Ascending aorta (tissue), 2 donors: ENCODE results near the gene NSRP1. TPM values are rescaled to one million over a fixed set of nuclear protein-coding genes. Genes with fewer than 3 reads are reported as not detected.

ENCODE experiments used
- DNase-seq, 2 donors: peaks; one replicate each; pipeline ENCODE4 v3.0.0-alpha.2; 2019; ENCODE audit warnings: low spot score in 2 of 2
- H3K27ac ChIP-seq, 2 donors: fragments of 200-600 bp; sonication (generic); one replicate each; pipeline ENCODE4 v1.5.1; 2016 to 2017; ENCODE audit warnings: mild to moderate bottlenecking in 1 of 2
- H3K27me3 ChIP-seq: fragments of 200-600 bp; sonication (generic); one replicate; pipeline ENCODE4 v1.5.1; 2017
- H3K36me3 ChIP-seq, 2 donors: fragments of 200-600 bp; sonication (generic); one replicate each; pipeline ENCODE4 v1.5.1; 2016
- H3K4me1 ChIP-seq, 2 donors: fragments of 200-600 bp; sonication (generic); one replicate each; pipeline ENCODE4 v1.5.1; 2016 to 2017; ENCODE audit warnings: mild to moderate bottlenecking in 1 of 2
- H3K4me3 ChIP-seq, 2 donors: fragments of 200-600 bp; sonication (generic); one replicate each; pipeline ENCODE4 v1.5.1; 2016 to 2017; ENCODE audit warnings: mild to moderate bottlenecking in 1 of 2
- H3K9me3 ChIP-seq, 2 donors: fragments of 200-600 bp; sonication (generic); one replicate each; pipeline ENCODE4 v1.5.1; 2016
- CTCF ChIP-seq, 3 experiments: fragments of 200-600 bp in 2 of 3; fragments of 450-650 bp in 1 of 3; sonication (generic) in 2 of 3; IDR thresholded peaks; one replicate each; pipeline ENCODE4 v1.5.1; 2016 to 2019; ENCODE audit warnings: antibody characterized with exemption in 3 of 3, mild to moderate bottlenecking in 1 of 3, moderate library complexity in 1 of 3
- intact Hi-C: fragments of 100-400 bp; cut with DNase I; formaldehyde crosslinking; loops from one replicate; pipeline ENCODE4 v1.15.1; 2023
- total RNA-seq: library from RNA; depleted of rRNA; stranded (reverse); fragments of >200 nt; gene quantifications from one replicate; pipeline ENCODE4 v1.1.0, GENCODE V29; 2016

NSRP1 gene
- total RNA-seq, 1 donor from 2014 or later = 5.1 TPM

- peaks cover 0 to 11% of the 10 kb centered on the region in 2 donors for H3K9me3 ChIP-seq
- intact Hi-C loops = no loop called here
- DNase-seq = no peak
- no peaks in the 10 kb centered on the region for H3K4me1 ChIP-seq
- H3K36me3 ChIP-seq = peaks cover 7 to 11% of the 10 kb centered on the region in 2 donors
- no peak overlapping the region for H3K27ac ChIP-seq
- TF ChIP-seq CTCF (IDR thresholded peaks at IDR 0.05) = no peak
- H3K4me3 ChIP-seq = no peak overlapping the region
- no peaks in the 10 kb centered on the region for H3K27me3 ChIP-seq
Measured at GRCh38 chr17:30160419-30161172, 44.0 kb downstream of the NSRP1 start.

- intact Hi-C loops = no loop called here
- Histone ChIP-seq H3K27ac (no peak overlapping the region), H3K4me3 (no peak overlapping the region), H3K9me3 (peaks cover 0 to 11% of the 10 kb centered on the region in 2 donors), H3K4me1 (no peaks in the 10 kb centered on the region), H3K36me3 (peaks cover 7 to 11% of the 10 kb centered on the region in 2 donors), H3K27me3 (no peaks in the 10 kb centered on the region)
- no peak for TF ChIP-seq CTCF (IDR thresholded peaks at IDR 0.05)
- no peak for DNase-seq
Measured at GRCh38 chr17:30161601-30162000, 45.0 kb downstream of the NSRP1 start.

GRCh38 chr17:30164531-30164930, 47.9 kb downstream of the NSRP1 start:
- Histone ChIP-seq H3K27ac (no peak overlapping the region), H3K4me1 (no peaks in the 10 kb centered on the region), H3K4me3 (no peak overlapping the region), H3K36me3 (peaks cover 3 to 6% of the 10 kb centered on the region in 2 donors), H3K27me3 (no peaks in the 10 kb centered on the region), H3K9me3 (peaks cover 0 to 2% of the 10 kb centered on the region in 2 donors)
- DNase-seq = no peak
- intact Hi-C loops = no loop called here
- TF ChIP-seq CTCF (IDR thresholded peaks at IDR 0.05) = no peak

- Histone ChIP-seq H3K4me3 (no peak overlapping the region), H3K9me3 (no peaks in the 10 kb centered on the region), H3K27ac (no peak overlapping the region), H3K27me3 (no peaks in the 10 kb centered on the region), H3K4me1 (no peaks in the 10 kb centered on the region), H3K36me3 (peaks cover 0 to 3% of the 10 kb centered on the region in 2 donors)
- DNase-seq = no peak
- no peak for TF ChIP-seq CTCF (IDR thresholded peaks at IDR 0.05)
- intact Hi-C loops = no loop called here
Measured at GRCh38 chr17:30165147-30165546, 48.5 kb downstream of the NSRP1 start.

GRCh38 chr17:30165960-30166359, 49.3 kb downstream of the NSRP1 start:
- Histone ChIP-seq H3K36me3 (peaks cover 0 to 3% of the 10 kb centered on the region in 2 donors), H3K9me3 (no peaks in the 10 kb centered on the region), H3K4me1 (no peaks in the 10 kb centered on the region), H3K27me3 (no peaks in the 10 kb centered on the region), H3K27ac (no peak overlapping the region), H3K4me3 (no peak overlapping the region)
- DNase-seq = no peak
- no peak for TF ChIP-seq CTCF (IDR thresholded peaks at IDR 0.05)
- intact Hi-C loops = no loop called here
